MCF 10A (cell line): ENCODE measurements around the gene ADGRE3. TPM values are rescaled to one million over a fixed set of nuclear protein-coding genes. Genes with fewer than 3 reads are reported as not detected.

Experiments
- BruUV-seq: library from RNA; stranded (reverse); fragments of 400-500 nt; replicated peaks from 2 replicates; lab custom pipeline; 2021; lab: Mats Ljungman, UMichigan
- CTCF ChIA-PET: fragments of 300-600 bp; sonication (Branson Sonifier 250); formaldehyde crosslinking; extraction: SDS; loops from one replicate; lab custom pipeline; 2021; ENCODE audit warnings: antibody characterized with exemption, inconsistent platforms; lab: Yijun Ruan, JAX
- POLR2A ChIA-PET: fragments of 300-600, 350-650 bp; sonication (Branson Sonifier 250); formaldehyde crosslinking; extraction: SDS; loops from one replicate; lab custom pipeline; 2020; ENCODE audit warnings: antibody characterized with exemption, inconsistent platforms; lab: Yijun Ruan, JAX
- DNase-seq: peaks from one replicate; pipeline ENCODE4 v3.0.0-alpha.2; 2018; ENCODE audit not compliant: unreplicated experiment
- H3K27ac Mint-ChIP-seq: one replicate; pipeline ENCODE4 v1.8.0; 2022; ENCODE audit warnings: mild to moderate bottlenecking, low read depth, mixed read lengths; ENCODE audit not compliant: unreplicated experiment
- H3K27me3 Mint-ChIP-seq: one replicate; pipeline ENCODE4 v1.8.0; 2022; ENCODE audit warnings: mixed read lengths; ENCODE audit not compliant: insufficient read depth, unreplicated experiment
- H3K36me3 Mint-ChIP-seq: one replicate; pipeline ENCODE4 v1.8.0; 2022; ENCODE audit warnings: mild to moderate bottlenecking, moderate library complexity, mixed read lengths; ENCODE audit not compliant: insufficient read depth, unreplicated experiment
- H3K4me1 Mint-ChIP-seq: one replicate; pipeline ENCODE4 v1.8.0; 2022; ENCODE audit warnings: mixed read lengths; ENCODE audit not compliant: insufficient read depth, unreplicated experiment
- H3K4me3 Mint-ChIP-seq: one replicate; pipeline ENCODE4 v1.8.0; 2022; ENCODE audit warnings: mild to moderate bottlenecking, moderate library complexity, mixed read lengths; ENCODE audit not compliant: unreplicated experiment
- H3K9me3 Mint-ChIP-seq: one replicate; pipeline ENCODE4 v1.8.0; 2022; ENCODE audit warnings: mixed read lengths; ENCODE audit not compliant: unreplicated experiment
- CTCF ChIP-seq: fragments of 200-600 bp; IDR thresholded peaks from one replicate; pipeline ENCODE4 v1.8.0; 2022; ENCODE audit warnings: antibody characterized with exemption, mild to moderate bottlenecking; ENCODE audit not compliant: unreplicated experiment
- intact Hi-C: fragments of 100-400 bp; cut with micrococcal nuclease; formaldehyde crosslinking; loops from 2 replicates; pipeline ENCODE4 v1.14.1; 2022
- total RNA-seq: library from RNA; stranded (reverse); gene quantifications from 2 replicates; pipeline ENCODE4 v1.2.3, GENCODE V29; 2022

The ADGRE3 gene
- total RNA-seq, 1 experiment from 2014 or later, result not detected

GRCh38 chr19:14580623-14581237, 93.9 kb downstream of the ADGRE3 start:
- TF ChIP-seq CTCF, result no peak
- Mint-ChIP-seq H3K27ac (no peak overlapping the region), H3K36me3 (no peaks in the 10 kb centered on the region), H3K4me3 (no peak overlapping the region), H3K9me3 (no peaks in the 10 kb centered on the region), H3K27me3 (no peaks in the 10 kb centered on the region), H3K4me1 (no peaks in the 10 kb centered on the region)
- ChIA-PET CTCF (interaction anchor here (1.0 kb wide), 2 partner anchors 100 to 205 kb away, joined by 3 read pairs; no protein-coding TSS in a partner anchor), POLR2A (no interaction called here)
- no peak for DNase-seq
- no TSS peak for BruUV-seq
- intact Hi-C loops, result no loop called here

DNA sequence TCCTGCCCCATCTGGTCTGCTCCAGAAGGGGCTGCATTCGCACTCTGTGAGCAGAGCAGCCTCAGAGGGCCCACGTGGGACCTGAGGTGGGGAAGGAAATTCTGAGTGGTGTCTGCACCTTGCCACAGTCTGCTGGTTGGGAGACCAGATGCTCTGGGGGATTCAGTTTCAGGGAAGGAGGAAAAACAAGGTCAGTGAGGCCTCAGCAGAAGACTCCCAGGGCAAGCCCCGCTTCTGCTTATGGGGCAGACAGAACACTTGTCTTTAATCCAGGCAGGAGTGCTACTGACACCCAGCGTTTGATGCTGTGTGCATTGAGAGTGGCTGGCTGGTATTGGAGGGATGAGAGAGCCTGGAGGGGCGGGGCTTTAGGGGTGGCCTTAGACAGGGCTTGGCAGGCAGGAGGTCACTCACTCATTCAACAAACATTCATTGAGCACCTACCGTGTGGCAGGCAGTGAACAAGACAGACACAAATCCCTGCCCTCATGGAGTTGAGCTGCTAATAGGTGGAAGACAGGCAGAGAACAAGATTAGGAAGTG, 96.7 kb downstream of the ADGRE3 start:
- no peaks in the 10 kb centered on the region for H3K36me3 Mint-ChIP-seq
- no peak for TF ChIP-seq CTCF
- peak; percentile 13 for DNase-seq

GRCh38 chr19:14577264-14577663, 97.4 kb downstream of the ADGRE3 start:
- peaks cover 5% of the 10 kb centered on the region for H3K4me1 Mint-ChIP-seq
- BruUV-seq, result no TSS peak
- intact Hi-C loops, result no loop called here
- H3K27ac Mint-ChIP-seq, result no peak overlapping the region
- no peaks in the 10 kb centered on the region for H3K27me3 Mint-ChIP-seq
- no peak for DNase-seq
- H3K4me3 Mint-ChIP-seq, result no peak overlapping the region
- no peak for TF ChIP-seq CTCF
- POLR2A ChIA-PET, result no interaction called here
- CTCF ChIA-PET, result interaction anchor here (0.6 kb wide), 1 partner anchor 706 kb away, joined by 3 read pairs; no protein-coding TSS in a partner anchor
- no peaks in the 10 kb centered on the region for H3K36me3 Mint-ChIP-seq
- no peaks in the 10 kb centered on the region for H3K9me3 Mint-ChIP-seq

More for the DNA sequence above, 96.7 kb downstream of the ADGRE3 start:
- Mint-ChIP-seq H3K4me1 (peaks cover 5% of the 10 kb centered on the region), H3K4me3 (no peak overlapping the region), H3K9me3 (no peaks in the 10 kb centered on the region), H3K27ac (no peak overlapping the region), H3K27me3 (no peaks in the 10 kb centered on the region)
- intact Hi-C loops, result no loop called here
- ChIA-PET CTCF (interaction anchor here (0.6 to 1.3 kb wide), 2 partner anchors 109 to 707 kb away, joined by 3 to 6 read pairs; no protein-coding TSS in a partner anchor), POLR2A (no interaction called here)
- BruUV-seq, result no TSS peak

- intact Hi-C loops, result no loop called here
- no peak for DNase-seq
- Mint-ChIP-seq H3K4me3 (no peak overlapping the region), H3K27ac (no peak overlapping the region), H3K36me3 (no peaks in the 10 kb centered on the region), H3K9me3 (no peaks in the 10 kb centered on the region), H3K4me1 (peaks cover 5% of the 10 kb centered on the region), H3K27me3 (no peaks in the 10 kb centered on the region)
- BruUV-seq, result no TSS peak
- TF ChIP-seq CTCF, result no peak
- POLR2A ChIA-PET, result no interaction called here
- CTCF ChIA-PET, result interaction anchor here (0.6 to 6.3 kb wide), 5 partner anchors 37 to 1292 kb away, joined by 3 to 146 read pairs (median 6); partner anchors contain the start of genes OR7A17 and ZNF333
Measured at GRCh38 chr19:14576363-14576762, 98.3 kb downstream of the ADGRE3 start.
